GM21390 (cell line): ENCODE data around the gene AHCTF1.

Source experiments
- ATAC-seq: cut with Tn5 transposase; IDR thresholded peaks from one replicate; pipeline ENCODE4 v1.9.1; 2021; ENCODE audit not compliant: unreplicated experiment

AHCTF1 gene, protein sequence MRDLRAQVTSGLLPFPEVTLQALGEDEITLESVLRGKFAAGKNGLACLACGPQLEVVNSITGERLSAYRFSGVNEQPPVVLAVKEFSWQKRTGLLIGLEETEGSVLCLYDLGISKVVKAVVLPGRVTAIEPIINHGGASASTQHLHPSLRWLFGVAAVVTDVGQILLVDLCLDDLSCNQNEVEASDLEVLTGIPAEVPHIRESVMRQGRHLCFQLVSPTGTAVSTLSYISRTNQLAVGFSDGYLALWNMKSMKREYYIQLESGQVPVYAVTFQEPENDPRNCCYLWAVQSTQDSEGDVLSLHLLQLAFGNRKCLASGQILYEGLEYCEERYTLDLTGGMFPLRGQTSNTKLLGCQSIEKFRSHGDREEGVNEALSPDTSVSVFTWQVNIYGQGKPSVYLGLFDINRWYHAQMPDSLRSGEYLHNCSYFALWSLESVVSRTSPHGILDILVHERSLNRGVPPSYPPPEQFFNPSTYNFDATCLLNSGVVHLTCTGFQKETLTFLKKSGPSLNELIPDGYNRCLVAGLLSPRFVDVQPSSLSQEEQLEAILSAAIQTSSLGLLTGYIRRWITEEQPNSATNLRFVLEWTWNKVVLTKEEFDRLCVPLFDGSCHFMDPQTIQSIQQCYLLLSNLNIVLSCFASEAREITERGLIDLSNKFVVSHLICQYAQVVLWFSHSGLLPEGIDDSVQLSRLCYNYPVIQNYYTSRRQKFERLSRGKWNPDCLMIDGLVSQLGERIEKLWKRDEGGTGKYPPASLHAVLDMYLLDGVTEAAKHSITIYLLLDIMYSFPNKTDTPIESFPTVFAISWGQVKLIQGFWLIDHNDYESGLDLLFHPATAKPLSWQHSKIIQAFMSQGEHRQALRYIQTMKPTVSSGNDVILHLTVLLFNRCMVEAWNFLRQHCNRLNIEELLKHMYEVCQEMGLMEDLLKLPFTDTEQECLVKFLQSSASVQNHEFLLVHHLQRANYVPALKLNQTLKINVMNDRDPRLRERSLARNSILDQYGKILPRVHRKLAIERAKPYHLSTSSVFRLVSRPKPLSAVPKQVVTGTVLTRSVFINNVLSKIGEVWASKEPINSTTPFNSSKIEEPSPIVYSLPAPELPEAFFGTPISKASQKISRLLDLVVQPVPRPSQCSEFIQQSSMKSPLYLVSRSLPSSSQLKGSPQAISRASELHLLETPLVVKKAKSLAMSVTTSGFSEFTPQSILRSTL (N-terminal part only)

DNA sequence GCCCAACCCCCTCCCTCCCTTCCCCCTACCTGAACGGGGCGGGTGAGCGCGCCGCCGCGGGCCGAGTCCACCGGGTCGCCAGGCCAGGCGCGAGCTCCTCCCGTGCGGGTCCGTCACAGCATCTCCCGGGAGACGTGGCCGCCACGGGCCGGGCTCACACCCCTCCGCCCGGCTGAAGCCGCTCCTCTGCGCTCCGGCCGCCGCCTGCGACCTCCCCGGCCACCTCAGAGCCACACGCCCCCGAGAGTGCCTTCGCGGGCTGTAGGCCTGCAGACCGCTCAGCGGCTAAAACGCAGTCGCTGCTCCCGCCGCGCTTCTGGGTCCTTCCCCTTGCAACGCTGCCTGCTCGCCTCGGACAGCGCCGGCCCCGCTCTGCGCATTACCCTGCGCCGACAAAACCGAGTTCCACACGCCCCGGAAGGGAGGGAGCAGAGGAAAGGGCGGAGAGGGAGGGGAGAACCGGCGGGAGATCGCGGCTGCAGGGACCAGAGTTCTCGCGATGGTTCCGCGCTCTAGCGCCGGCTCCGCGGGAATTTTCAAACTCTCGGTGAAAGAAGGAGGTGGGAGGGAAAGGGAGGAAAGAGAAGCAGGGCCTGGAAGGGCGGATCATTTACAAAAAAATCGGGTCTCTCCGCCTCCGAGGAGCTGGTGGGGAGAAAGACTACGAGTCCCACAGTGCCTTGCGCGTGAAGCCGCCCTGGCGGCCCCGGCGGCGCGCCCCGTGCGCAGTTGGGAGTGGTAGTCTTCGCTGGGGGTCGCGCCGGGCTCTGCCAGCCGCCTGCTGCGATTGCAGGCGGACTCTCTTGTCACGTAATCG is at the start of gene AHCTF1:
AHCTF1 (minus strand) TSS at position 400 of the 817 bp plus-strand sequence. CDS start 13,578 bp downstream, outside the sequence.
- peak; percentile 92 for ATAC-seq

DNA sequence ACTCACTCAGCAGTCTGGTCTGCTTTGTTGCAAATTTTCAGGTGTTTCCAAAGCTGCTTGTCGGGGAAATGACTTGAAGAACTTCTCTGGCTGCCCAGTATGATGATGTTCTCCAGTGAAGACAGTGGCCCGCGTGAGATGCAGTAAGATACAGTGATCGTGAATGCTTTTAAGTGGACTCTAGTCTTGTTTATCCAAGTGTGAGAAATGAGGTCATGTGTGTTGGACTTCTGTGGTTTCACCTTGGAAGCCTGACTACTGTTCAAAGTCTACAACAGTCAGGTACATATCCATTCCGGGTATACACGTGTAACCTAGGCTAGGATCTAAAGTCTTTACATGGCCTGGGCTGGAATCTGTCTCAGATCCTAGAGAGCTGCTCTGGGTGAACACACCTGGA is 47.0 kb upstream of the AHCTF1 start:
- no peak for ATAC-seq

DNA sequence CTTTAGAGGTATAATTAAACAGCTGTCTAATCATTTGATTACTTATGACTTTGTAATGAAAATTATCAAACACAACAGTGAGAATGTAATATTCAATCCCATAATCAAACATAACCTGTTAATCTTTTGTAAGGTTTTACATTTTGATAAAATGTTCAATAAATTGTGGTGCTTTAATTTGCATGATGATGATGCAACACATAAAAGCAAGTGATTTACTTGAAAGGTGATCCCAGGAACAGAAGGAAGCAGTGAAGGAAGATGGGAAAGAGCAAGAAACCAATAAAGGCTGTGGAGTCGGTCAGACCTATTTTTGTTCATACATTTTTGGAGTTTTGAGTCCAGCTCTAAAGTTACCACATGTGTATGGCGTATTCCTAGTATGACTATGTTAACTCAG is 46.5 kb upstream of the AHCTF1 start:
- ATAC-seq = no peak

DNA sequence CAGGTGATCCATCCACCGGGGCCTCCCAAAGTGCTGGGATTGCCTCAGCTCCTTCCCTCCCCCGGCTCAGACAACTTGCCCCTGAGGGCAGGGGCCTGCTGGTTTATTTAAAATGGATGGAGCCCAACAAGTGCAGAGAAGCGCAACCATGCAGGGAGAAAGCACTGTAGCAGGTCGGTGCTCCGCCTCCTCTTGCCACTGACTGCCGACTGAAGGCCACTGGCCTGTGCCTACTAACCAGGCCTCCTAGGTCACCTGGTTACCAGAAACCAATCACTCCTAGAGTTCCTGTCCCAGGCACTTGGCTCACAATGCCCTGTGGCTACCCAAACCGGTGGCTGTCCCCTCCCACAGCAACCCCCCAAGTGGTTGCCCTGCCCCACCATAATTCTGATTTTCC is 40.2 kb upstream of the AHCTF1 start:
- ATAC-seq = no peak

DNA sequence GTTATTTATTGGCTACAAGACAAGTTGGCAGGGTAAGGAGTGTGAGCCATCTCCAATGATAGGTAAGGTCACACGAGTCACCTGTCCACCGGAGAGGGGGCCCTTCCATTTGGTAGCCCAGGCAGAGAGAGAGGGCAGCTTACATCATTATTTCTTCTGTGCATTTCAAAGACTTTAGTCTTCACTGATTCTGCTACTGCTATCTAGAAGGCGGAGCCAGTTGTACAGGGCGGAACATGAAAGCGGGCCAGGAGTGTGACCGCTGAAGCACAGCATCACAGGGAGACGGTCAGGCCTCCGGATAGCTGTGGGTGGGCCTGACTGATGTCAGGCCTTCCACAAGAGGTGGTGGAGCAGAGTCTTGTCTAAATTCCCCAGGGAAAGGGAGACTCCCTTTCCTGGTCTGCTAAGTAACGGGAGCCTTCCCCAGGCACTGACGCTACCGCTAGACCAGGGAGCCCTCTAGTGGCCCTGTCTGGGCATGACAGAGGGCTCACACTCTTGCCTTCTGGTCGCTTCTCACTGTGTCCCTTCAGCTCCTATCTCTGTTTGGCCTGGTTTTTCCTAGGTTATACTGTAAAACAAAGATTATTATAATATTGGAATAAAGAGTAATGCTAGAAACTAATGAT is 39.5 kb upstream of the AHCTF1 start:
- no peak for ATAC-seq

DNA sequence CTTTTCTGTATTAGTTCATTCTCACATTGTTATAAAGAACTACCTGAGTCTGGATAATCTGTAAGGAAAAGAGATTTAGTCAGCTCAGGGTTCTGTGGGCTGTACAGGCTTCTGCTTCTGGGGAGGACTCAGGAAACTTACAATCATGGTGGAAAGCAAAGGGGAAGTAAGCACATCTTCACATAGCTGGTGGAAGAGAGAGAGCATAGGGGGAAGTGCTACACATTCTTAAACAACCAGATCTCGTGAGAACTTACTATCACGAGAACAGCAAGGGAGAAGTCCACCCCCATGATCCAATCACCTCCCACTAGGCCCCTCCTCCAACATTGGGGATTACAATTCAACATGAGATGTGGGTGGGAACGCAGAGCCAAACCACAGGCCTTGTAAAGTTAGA is 37.9 kb upstream of the AHCTF1 start:
- ATAC-seq = no peak

DNA sequence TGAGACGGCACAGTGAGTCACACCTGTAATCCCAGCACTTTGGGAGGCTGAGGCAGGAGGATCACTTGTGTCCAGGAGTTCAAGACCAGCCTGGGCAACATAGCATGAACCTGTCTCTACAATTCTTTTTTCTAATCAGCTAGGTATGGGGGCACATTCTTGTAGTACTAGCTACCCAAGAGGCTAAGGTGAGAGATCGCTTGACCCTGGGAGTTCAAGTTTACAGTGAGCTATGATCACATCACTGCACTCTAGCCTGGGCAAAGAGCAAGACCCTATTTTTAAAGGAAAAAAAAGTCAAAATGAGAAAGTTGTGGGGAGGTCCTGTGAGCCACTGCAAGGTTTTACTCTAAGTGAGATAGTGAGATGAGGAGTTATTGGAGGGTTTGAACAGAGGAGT is 34.8 kb upstream of the AHCTF1 start:
- no peak for ATAC-seq

- no peak for ATAC-seq
Observed at GRCh38 chr1:246959944-246960693, 28.4 kb upstream of the AHCTF1 start.

GRCh38 chr1:246954126-246954525 is 22.4 kb upstream of the AHCTF1 start:
- ATAC-seq = no peak

DNA sequence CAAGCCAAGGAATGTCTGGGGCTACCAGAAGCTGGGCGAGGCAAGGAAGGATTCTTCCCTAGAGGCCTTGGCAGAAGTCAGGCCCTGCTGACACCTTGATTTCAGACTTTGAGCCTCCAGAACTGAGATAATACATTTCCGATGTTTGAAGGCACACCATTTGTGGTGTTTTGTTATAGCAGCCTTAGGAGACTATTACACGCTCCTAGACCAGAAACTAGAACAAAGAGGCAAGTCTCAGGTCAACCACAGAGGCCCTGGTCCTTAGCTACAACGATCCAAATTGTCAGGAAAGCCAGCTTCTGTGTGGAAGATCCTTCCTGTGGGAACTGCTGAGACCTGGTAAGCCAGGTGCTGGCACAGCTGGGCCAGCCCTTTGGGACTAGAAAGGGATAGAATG is 19.7 kb upstream of the AHCTF1 start:
- no peak for ATAC-seq

GRCh38 chr1:246949956-246950355 is 18.2 kb upstream of the AHCTF1 start:
- ATAC-seq = no peak

GRCh38 chr1:246947255-246947654 is 15.5 kb upstream of the AHCTF1 start:
- no peak for ATAC-seq

DNA sequence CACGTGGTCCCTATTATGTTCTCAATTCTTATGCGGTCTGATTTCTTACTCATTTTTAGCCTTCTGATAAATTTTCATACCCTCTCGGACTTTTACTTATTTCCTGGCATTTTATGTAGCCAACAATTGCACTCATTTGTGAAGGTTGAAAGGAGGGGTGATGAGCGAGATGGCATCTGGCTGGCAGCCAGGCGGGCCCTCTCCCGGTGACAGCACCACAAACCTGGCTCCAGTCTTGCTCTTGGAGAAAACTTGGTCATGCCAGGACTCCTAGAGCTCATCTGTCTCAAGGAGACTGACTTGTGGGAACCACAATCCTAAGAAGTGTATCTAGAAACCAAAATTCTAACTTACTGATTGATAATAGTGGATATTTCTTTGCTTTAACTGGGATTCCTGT is 14.6 kb upstream of the AHCTF1 start:
- no peak for ATAC-seq

DNA sequence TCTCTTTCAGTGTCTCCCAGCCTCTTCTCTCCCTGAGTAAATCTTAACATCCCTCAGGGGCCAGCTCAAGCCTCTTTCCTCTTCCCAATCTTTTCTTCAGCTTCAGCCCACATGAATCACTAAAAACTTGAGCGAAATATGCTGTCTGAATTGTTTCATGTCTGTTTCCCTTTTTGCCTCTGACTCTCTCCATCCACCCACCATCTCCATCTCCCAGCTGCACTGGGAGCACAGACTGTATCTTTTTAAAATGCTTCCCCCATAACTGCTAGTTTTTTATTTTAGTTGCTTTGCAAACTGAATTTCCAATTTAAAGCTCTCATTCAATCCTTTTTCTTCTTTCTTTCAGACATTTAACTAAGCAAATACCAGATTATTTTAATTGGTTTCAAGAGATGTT is 3.0 kb upstream of the AHCTF1 start:
- no peak for ATAC-seq

- no peak for ATAC-seq
Observed at GRCh38 chr1:246933893-246934292, 2.1 kb upstream of the AHCTF1 start.

DNA sequence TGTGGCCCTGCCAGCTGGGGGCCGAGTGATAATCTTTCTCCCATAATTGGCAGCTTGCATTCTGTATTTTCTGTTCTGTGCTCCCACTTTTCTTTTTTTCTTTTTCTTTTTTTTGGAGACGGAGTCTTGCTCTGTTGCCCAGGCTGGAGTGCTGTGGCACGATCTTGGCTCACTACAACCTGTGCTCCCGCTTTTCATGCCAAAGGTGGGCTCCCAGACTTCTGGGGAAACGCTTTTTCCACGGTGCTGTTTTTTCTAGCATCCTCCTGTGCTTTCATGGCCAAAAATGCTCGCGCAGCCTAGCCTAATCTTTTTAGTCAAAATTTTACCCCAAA is 585 bp upstream of the AHCTF1 start:
- ATAC-seq = peak; percentile 0

GRCh38 chr1:246930830-246931548 is 759 bp downstream of the AHCTF1 start:
- peak; percentile 18 for ATAC-seq

- no peak for ATAC-seq
Observed at GRCh38 chr1:246925997-246926626, 5.6 kb downstream of the AHCTF1 start.
